ENCODE results near the gene OVCH2.

DNA sequence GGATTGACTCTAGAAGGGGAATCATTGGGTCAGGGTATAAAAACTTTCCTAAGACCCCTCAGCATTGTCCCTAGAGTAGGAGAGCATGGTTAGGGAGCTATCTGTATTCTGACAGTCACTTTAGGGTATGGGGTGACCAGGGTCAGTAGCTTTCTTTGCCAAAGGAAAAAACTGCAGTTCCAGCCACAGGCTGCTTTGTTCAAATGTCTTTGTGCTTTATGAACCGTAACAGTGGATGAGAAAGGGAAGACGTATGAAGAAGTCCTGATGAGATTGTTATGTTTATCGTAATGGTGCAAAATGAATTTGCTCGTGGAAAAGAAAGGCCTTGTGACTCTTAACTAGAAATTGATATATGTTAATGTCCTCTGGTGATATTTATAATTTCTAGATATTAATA, 63.0 kb downstream of the OVCH2 start:
- no peak for TF ChIP-seq EZH2 (IDR thresholded peaks at IDR 0.05; ENCODE audit: insufficient read depth, poor library complexity, severe bottlenecking)
- TF ChIP-seq EZH2phosphoT487 (IDR thresholded peaks at IDR 0.05; ENCODE audit: insufficient read depth, low read depth) = no peak

Measured in GM23248 (cell line).